Daoy (cell line): ENCODE results near the gene PSMB7. TPM values are rescaled to one million over a fixed set of nuclear protein-coding genes. Genes with fewer than 3 reads are reported as not detected.

ENCODE experiments used
- DNase-seq: peaks from one replicate; pipeline ENCODE4 v3.0.0-alpha.2; 2015; ENCODE audit warnings: low read depth
- total RNA-seq: library from RNA; depleted of rRNA; stranded (reverse); fragments of >200 nt; shearing (Covaris generic); gene quantifications from 2 replicates; pipeline ENCODE4 v1.2.3, GENCODE V29; 2014

PSMB7 gene
- total RNA-seq, 1 experiment from 2014 or later, result 640 TPM

DNA sequence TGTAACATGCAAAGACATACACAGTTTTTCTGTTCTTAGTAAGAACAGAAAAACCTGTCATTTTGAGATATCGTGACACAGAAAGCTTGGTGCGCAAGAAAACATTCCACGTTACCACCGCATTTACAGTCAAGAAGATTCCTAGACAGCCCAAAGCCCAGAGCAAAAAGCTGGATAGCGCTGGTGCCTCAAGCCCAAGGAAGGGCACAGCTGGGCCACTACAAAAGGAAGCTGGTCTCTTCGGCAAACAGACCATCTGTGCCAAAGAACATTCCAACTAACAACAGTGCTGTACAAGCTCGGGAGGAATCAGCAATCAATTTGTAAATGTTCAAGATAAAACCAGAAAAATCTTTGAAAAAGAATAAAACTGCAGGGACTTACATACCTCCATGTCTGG, 31.0 kb downstream of the PSMB7 start:
- DNase-seq, result no peak

DNA sequence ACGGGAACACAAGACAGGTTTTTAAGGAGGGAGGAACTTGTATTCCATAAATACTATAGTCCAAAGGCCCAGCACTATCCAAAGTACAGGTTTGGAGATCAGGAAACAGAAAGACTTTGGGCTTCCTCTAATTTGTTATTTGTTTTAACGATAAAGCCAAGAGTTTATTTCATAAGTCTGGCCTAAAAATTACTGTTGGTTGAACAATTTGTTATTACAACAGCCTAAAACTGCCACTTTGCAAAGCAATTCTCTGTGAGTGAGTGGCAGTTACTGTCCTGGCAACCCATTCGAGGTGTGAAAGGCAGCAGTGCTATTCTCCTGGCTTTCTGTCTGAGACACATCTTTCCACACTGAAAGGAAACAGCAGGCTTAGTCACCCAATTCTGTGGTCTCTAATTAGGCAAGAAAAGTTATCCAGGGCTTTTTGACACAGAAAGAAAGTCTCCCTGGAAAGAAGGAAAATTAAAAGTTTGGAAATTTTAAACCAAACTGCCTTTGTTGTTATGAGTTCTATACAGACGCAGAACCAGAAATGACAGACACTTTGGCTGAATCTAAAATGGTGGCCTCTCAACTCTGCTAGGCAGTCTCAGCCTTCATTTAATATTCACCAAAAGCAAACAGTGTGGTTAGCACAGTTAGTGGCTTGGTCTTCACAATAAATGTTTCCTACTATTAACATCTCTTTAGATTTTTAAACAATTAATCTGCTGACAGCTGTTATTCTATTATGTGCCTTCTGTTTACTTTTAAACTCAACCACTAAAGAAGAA, 33.9 kb downstream of the PSMB7 start:
- peak; percentile 73 for DNase-seq

DNA sequence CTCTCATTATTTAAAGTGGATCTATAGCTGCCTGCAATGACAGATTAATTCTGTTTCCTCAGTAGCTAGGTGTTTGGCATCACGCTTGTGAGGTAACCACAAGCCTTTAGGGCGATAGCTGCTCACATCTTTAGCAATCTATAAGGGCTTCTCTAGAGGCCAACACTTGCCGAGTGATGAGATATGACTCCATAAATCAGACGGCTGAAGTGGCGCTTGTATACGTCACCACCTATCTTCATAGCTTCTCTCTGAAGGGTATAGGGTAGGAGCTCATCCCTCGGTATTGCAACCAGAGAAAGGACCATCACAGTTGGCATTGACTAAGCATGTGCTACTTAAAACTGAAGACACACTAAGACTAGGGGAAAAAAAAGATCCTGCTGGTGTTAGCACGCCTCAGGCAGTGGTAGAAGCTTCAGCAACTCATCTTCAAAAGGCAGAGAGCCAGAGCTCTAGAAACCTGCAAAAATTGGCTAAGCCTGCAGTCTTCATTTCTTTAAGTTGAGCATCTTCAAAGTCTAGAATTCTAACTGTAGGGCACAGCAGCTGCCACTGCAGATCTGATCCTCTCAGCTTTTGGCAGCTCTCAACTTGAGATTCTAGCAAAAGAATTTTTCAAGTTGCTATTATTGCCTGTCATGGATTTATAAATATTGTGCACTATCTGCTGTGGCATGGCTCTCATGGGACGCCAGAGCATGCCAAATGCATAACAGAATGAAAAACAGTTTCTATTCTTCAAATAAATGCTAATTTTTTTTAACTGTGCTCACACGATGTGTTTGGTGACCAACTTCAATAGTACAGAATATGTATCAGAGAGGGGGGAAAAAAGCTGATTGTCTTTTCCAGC, 37.5 kb downstream of the PSMB7 start:
- no peak for DNase-seq

DNA sequence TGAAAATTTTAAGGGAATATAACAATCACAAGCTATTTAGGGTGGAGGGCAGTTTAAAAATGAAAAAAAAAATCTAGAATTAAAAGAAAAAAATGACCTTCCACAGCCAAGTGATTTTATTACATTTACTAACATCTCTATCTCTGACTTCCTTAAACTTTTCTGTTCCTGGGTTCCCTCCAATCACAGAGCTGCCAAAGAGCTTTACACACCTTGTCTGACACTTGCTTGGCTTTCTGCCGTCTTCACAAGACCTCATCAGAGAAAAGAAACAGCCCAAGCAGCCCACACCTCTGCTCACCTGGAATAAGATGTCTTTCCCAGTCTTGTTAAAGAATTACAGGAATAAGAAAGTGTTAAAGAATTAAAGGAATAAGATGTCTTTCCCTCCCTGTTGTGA, 38.9 kb downstream of the PSMB7 start:
- DNase-seq, result no peak

DNA sequence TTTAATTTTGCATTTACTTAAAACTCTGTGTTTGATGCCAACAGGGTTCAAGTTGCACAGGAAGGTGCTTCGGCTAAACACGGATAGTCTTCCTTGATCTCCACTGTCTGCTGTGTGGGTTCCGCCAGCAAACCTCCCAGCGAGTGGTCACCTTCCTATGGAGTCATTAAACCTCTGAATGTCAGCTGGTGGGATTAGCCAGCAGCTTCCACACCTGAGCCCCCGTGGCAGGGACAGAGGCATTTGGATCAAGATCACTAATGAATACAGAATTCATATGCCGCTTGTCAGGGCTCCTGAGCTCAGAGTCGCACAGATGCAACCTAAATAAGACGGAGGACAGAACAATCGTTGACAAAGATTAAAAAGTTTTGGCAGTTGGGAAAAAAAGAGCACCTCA, 39.5 kb downstream of the PSMB7 start:
- DNase-seq, result no peak

DNA sequence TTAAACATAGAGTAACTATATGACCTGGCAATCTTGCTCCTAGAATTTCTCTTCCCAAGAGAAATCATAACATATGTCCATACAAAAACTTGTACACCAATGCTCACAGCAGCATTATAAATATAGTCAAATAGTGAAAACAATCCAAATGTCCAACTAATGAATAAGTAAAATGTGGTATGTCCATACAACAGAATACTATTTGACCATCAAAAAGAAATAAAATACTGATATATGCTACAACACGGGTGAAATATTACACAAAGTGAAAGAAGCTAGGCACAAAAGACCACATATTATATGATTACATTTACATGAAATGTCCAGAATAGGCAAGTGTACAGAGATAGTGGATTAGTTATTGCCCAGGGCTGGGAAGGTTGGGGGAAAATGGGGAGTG, 41.4 kb downstream of the PSMB7 start:
- no peak for DNase-seq

DNA sequence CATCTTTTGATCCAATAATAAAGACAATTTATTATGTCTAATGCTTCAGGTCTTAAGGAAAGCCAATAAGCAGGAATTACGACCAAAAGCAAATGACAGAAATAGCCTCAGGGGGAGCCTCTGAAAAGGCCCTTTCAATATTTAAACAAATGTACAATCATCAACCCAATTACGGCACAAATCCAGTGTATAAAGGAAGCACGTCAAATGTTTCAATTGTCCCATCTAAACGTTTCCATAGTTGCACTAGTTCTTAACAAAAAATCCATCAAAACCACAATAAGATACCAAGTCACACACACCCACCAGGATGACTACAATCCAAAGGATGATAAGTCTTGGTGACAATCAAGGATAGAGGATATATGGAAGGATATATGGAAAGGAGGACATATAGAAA, 41.9 kb downstream of the PSMB7 start:
- DNase-seq, result no peak

DNA sequence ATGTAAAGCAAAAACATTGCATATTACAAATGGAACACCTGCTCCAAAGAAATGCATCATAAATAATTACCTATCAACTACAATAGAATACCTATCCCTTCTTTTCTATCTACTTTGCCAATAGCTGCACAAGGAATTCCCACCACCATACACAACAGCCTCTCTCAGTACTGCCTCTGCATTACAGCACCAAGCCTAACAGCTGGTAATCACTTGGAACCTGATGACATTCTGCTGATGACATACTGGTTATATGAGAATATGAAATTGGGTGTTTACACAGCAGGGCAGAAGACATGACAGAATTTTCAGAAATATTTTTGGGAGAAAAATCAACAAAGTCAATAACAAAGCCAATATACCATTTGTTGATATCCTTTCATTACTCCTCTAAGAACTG, 43.2 kb downstream of the PSMB7 start:
- DNase-seq, result no peak

DNA sequence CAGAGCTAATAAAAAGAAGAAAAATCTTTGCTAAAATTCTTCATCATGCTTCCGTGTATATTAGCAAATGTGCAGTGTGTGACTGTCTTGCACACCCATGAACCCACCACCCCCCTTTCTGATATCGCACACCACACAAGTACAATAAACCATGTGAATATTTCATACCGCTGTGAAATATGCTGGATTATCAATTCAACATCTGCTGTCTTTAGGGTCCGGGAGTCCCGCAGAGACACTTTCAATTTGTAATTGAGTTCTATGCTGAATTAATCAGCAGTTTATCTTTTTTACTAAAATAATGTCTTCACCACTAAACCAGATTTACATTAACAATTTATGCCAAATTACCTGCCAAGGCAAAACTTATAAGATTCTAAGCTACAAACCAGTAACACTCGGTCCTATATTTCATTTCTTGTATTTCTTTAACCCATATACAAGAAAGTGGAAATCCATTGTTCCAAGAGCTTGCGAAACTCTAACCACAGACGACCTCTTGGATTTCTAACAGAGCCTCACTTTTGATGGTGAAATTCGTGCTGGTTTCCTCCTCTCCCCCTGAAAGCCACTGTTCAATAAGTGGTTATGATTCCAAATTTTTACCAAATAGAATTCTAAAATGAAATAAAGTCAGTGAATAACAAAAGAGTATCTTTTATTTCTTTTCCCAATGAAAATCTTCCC, 44.2 kb downstream of the PSMB7 start:
- DNase-seq, result no peak

DNA sequence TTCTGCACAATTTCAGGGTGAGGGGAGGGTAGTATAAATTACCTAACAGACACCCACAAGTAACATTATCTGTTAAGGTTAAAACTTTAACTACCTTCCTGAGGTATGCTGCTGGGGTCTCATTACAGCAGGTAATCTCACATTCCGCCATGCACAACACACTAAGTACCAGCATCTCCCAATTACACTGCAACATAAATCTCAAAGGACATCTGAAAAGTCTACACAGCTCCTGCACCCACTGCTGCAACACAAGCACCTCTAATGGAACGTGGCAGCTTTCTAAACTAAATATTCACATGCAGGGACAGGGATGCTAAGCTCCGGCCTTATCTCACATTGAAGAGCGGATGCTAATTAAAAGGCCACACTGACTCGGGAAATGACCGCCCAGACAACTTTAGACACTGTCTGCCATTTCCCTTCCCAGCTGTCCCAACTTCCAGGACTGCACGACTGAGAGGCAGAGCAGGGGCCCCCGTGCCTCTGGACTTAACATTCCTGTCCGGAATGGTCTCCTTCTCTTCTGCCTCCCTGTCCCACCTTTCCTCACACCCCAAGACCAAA, 45.9 kb downstream of the PSMB7 start:
- no peak for DNase-seq

DNA sequence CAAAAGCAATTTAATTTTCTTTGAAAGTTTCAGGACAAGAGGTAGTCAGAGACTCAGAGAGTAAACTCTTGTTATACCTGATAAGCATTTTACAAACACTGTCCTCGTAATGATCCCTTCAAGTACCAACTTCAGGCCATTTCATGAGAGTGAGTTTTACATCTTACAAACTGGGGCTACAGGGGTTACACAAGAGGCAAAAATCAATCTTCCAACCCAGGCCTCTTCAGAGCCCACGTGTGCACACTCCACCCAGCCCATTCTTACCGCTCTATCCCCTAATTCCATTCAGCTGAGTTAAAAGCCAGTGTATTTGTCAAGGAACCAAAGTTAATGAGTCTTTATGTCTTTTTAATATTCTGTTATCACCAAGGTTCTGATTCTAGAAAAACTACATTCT, 46.5 kb downstream of the PSMB7 start:
- no peak for DNase-seq

DNA sequence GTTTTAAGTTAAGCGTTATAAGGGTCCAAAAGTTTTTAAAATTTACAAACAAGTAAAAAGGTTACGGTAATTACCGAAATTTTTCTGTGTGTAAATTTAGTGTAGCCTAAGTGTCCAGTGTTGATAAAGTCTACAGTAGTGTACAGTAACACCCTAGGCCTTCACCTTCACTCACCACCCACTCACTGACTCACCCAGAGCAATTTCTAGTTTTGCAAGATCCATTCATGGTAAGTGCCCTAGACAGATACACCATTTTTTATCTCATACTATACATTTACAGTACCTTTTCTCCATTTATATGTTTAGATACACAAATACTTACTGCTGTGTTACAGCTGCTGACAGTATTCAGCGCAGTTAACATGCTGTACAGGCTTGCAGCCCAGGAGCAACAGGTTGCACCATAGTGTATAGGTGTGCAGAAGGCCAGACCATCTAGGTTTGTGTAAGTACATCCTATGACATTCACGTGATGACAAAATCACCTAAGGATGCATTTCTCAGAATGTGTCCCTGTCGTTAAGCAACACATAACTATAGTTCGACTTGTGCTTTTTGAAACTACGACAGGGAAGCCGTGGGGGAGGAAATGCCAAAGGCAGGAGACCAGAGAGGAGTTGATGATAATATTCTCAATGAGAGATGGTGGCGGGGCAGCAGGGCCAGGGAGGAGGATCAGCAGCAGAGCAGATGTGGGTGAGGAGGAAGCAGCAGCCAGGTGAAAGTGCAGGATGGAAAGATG, 48.6 kb downstream of the PSMB7 start:
- peak; percentile 43 for DNase-seq

DNA sequence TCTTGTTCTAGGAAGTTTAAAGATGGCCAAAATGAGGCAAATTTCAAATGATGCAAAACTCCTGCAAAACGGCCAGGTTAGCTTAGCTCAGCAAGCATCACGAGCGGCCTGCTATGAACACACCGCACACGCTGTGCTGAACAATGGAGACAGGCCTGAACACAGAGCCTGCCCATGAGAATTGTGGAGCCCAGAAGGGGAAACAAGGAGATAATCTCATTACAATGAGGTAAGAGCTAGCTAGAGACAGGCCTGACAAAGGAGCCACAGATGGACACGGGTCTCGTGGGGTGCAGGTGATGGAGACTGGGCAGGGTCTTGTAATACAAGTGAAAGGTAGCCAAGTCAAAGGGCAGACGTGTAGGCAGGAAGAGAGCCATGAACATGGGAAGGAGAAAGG, 50.2 kb downstream of the PSMB7 start:
- DNase-seq, result no peak

DNA sequence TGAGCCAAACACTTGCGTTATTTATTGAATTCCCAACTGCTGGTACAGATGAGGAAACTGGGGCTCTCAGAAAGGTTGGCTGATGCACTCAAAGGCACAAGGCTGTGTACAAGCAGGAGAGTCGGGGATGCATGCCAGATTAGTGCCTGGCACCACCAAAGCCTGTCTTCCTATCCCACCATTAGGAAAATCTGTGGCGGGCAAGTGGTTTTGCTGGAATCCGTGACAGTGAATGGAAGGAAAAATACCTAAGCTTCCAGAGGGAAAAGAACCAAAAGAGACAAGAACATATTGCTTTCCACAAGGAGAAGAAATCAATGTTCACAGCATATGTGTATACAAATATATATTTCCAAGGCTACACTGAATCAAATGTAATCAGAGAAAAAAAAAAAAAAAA, 51.1 kb downstream of the PSMB7 start:
- no peak for DNase-seq

DNA sequence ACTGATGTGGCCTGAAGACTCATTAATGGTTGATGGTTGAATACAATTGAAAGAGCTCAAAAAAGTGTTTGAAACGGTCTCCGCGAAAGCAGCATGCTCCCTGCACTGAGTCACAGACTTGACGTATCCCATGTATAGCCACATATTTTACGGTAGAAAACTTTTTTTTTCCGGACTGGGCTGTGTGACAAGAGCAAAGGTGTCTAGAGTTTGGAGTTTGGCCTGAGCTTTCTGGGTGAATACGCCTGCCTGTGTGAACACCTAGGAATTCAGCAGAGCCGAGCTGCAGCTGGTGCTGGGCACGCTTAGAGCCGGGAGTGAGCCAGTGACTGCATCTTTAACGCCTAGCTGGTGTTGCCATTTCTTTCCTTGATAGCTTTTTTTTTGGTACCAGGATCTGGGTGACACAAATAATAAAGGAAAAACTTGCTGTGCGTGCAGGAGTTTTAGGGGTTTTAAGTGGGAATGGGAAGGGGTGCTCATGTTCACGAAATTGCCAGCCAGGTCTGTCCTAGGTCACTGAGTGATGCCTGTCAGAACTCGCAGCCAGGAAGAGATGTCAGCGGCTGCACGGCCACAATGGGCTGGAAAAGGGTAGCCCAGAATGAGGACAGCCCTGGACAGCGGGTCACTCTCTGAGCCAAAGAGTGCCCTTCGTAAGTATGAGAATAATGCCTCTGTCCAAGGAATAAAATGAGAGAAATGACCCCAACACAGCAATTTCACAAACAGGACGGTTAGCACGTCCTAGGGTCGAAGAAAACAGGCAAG, 51.7 kb downstream of the PSMB7 start:
- DNase-seq, result no peak

DNA sequence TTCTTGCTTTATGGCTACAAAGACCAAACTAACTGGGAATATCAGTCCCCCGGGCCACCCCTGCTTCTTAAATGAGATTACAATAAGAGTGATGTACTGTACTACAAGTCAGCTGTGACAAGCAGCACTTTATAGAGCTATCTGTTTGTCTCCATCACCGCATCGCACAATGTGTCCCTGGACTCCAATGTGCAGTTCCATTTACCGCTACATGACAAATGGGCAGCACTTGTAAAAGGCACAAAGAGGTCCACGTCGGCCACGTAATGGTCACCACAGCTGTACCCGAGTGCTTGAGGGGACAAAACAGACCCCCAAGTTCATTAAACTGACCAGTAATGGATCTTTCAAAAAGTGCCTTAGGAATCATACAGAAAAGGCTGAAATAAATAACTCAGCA, 54.1 kb downstream of the PSMB7 start:
- no peak for DNase-seq

DNA sequence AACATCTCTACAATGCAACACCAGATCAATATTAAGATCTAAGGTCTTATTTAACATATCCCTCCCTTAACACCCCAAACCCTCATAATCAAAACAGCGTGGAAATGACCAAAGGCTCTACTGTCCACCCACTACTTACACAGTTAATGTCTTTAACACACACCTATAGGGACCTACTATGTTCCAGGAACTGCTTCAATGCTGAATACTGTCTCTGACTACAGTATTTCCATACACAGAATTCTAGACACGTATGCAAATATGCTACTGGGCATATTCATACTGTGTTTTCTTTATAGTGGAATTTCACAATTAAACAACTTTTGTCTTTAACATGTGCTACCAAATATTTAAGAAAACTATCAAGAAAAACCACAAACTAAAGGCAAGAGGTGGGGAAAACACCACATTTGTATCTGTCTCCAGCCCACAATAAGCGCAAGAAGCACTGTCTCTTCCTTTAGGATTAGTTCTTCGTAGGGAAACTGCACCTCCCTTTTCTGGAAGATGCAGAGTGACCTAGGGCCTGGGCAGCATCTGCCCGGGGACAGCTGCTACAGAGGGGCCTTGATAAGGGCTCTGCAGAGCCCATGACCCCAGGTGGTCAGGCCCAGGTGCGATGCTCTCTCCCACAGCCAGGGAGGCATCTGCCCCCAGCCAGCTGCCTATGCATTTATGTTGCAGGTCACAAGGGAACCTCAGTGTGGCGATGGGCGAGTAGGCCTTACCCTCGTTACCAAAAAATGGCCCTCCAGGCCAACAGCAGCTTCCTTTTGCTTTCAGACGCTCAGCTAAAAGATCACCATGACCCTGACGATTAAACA, 55.2 kb downstream of the PSMB7 start:
- DNase-seq, result no peak

DNA sequence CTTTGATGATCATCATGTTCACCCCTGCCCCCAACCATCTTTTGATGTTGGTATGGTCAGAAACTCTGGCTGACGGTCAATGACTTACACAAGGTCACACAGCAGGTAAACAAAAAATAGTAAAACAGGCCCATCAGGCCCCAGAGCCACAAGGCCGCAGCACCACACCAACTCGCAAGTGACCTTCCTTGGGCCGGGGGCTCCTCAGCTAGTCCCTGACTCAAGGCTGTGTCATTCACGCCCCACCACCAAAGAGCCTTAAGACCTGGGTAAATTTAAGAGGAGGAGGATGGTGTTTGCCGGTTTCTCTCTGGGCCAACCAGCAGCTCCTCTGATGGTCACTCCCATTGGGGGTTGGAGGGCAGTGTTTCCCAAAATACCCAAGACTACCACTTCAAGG, 55.8 kb downstream of the PSMB7 start:
- DNase-seq, result no peak

DNA sequence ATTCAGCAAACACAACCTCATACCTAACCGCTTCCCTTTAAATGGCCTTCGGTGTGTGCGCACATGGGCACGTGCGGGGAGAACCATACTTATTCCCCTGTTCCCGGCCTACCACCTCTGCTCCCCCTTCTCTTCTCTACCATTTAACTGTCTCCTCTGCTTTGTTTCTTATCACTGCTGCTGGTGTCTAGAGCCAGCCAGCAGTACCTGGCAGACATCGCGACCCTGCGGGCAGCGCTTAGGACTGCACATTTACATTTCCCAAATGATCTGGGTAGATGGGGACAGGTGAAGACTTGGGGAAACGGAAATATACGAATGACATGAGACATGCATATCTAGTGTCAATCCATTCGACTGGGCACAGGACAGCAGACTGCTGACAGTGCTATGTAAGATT, 56.6 kb downstream of the PSMB7 start:
- DNase-seq, result no peak
